Stimulated activated naive CD8-positive, alpha-beta T cell treated with anti-CD3 and anti-CD28 coated beads, Interleukin-15, amount 100 ng/mL, for 72 hours (primary cell): Measurements from ENCODE around the gene PRAF2.

Experiments
- ATAC-seq: fragments of 150-1000 bp; cut with Tn5 transposase; 2 replicates; pipeline ENCODE4 v1.10.0; 2021; ENCODE audit warnings: mild to moderate bottlenecking, moderate library complexity
- DNase-seq, 2 donors: peaks; one replicate each; pipeline ENCODE4 v3.0.0; 2021 to 2022
- H3K27ac Mint-ChIP-seq, 2 donors: one replicate each; pipeline ENCODE4 v1.8.0; 2022; ENCODE audit warnings: mild to moderate bottlenecking in 2 of 2, mixed read lengths in 2 of 2, moderate library complexity in 2 of 2
- H3K27me3 Mint-ChIP-seq: one replicate; pipeline ENCODE4 v1.8.0; 2022; ENCODE audit warnings: mixed read lengths
- H3K4me1 Mint-ChIP-seq: one replicate; pipeline ENCODE4 v1.8.0; 2022; ENCODE audit warnings: mild to moderate bottlenecking, mixed read lengths
- H3K4me3 Mint-ChIP-seq, 2 donors: one replicate each; pipeline ENCODE4 v1.8.0; 2022; ENCODE audit warnings: mild to moderate bottlenecking in 2 of 2, mixed read lengths in 2 of 2, moderate library complexity in 1 of 2
- H3K9me3 Mint-ChIP-seq, 2 donors: one replicate each; pipeline ENCODE4 v1.8.0; 2022; ENCODE audit warnings: mixed read lengths in 2 of 2

The PRAF2 gene

GRCh38 chrX:49039598-49040375 lies 34.0 kb downstream of the PRAF2 start:
- peaks cover 43% of the 10 kb centered on the region for H3K4me1 Mint-ChIP-seq
- peak overlapping the region; percentile 57 to 83 for H3K27ac Mint-ChIP-seq
- ATAC-seq (no peak), DNase-seq (peak in 1 of 2 donors; percentile 40)
- H3K9me3 Mint-ChIP-seq: no peaks in the 10 kb centered on the region
- H3K27me3 Mint-ChIP-seq: no peaks in the 10 kb centered on the region
- H3K4me3 Mint-ChIP-seq: peak overlapping the region; percentile 69 to 73

GRCh38 chrX:49037883-49038475 lies 35.8 kb downstream of the PRAF2 start:
- Mint-ChIP-seq H3K27me3 (no peaks in the 10 kb centered on the region), H3K4me1 (peaks cover 35% of the 10 kb centered on the region), H3K27ac (peak overlapping the region in 1 of 2 donors; percentile 87), H3K4me3 (peak overlapping the region in 1 of 2 donors; percentile 29), H3K9me3 (no peaks in the 10 kb centered on the region)
- ATAC-seq (no peak), DNase-seq (no peak)

GRCh38 chrX:49030283-49030682 lies 43.5 kb downstream of the PRAF2 start:
- H3K4me1 Mint-ChIP-seq: no peaks in the 10 kb centered on the region
- H3K27ac Mint-ChIP-seq: no peak overlapping the region
- H3K27me3 Mint-ChIP-seq: no peaks in the 10 kb centered on the region
- no peak overlapping the region for H3K4me3 Mint-ChIP-seq
- H3K9me3 Mint-ChIP-seq: no peaks in the 10 kb centered on the region
- no peak for DNase-seq
- no peak for ATAC-seq

GRCh38 chrX:49029876-49030275 lies 43.9 kb downstream of the PRAF2 start:
- no peak for ATAC-seq
- H3K4me3 Mint-ChIP-seq: no peak overlapping the region
- H3K4me1 Mint-ChIP-seq: no peaks in the 10 kb centered on the region
- H3K27ac Mint-ChIP-seq: no peak overlapping the region
- no peaks in the 10 kb centered on the region for H3K9me3 Mint-ChIP-seq
- DNase-seq: no peak
- no peaks in the 10 kb centered on the region for H3K27me3 Mint-ChIP-seq
